IMR-90 (cell line): ENCODE data around the gene MEX3A. TPM values are rescaled to one million over a fixed set of nuclear protein-coding genes. Genes with fewer than 3 reads are reported as not detected.

Experiments used
- ATAC-seq: fragments of 200-7000 bp; cut with Tn5 transposase; 2 replicates; pipeline ENCODE4 v1.9.1; 2020; ENCODE audit warnings: low read depth, mild to moderate bottlenecking, moderate library complexity
- BruUV-seq: library from RNA; stranded (reverse); fragments of 400-500 nt; replicated peaks from 2 replicates; lab custom pipeline; 2021; lab: Mats Ljungman, UMichigan
- CTCF ChIA-PET: fragments of 300-600 bp; formaldehyde crosslinking; extraction: SDS; loops from one replicate; lab custom pipeline; 2021; ENCODE audit warnings: antibody characterized with exemption; lab: Yijun Ruan, JAX
- POLR2A ChIA-PET: fragments of 300-600 bp; sonication (Branson Sonifier 250); formaldehyde crosslinking; loops from one replicate; lab custom pipeline; 2022; ENCODE audit warnings: antibody characterized with exemption; ENCODE audit not compliant: unreplicated experiment; lab: Charles Lee
- DNase-seq: peaks from one replicate; pipeline ENCODE4 v3.0.0; 2013
- H2AFZ ChIP-seq: replicated peaks from 2 replicates; pipeline ENCODE3; 2013; ENCODE audit warnings: low read length, mild to moderate bottlenecking; ENCODE audit not compliant: poor library complexity
- H2AK5ac ChIP-seq: 2 replicates; pipeline ENCODE4 v1.6.1; 2013; ENCODE audit warnings: low read depth, low read length, inconsistent platforms
- H2AK9ac ChIP-seq: replicated peaks from 2 replicates; pipeline ENCODE3; 2013; ENCODE audit warnings: mild to moderate bottlenecking, low read depth, low read length, moderate library complexity; ENCODE audit not compliant: poor library complexity
- H2BK120ac ChIP-seq: 2 replicates; pipeline ENCODE4 v1.6.1; 2013; ENCODE audit warnings: low read depth, low read length, inconsistent platforms
- H2BK15ac ChIP-seq: 3 replicates; pipeline ENCODE4 v1.6.1; 2013; ENCODE audit warnings: low read depth, low read length, inconsistent platforms
- H2BK20ac ChIP-seq: 2 replicates; pipeline ENCODE4 v1.6.1; 2013; ENCODE audit warnings: low read depth, mild to moderate bottlenecking, inconsistent platforms, low read length, moderate library complexity
- H2BK5ac ChIP-seq: 2 replicates; pipeline ENCODE4 v1.6.1; 2013; ENCODE audit warnings: mild to moderate bottlenecking, low read depth, low read length, inconsistent platforms; ENCODE audit not compliant: poor library complexity, severe bottlenecking
- H3K14ac ChIP-seq: replicated peaks from 2 replicates; pipeline ENCODE4 v1.6.1; 2013; ENCODE audit warnings: low read depth, low read length, inconsistent platforms
- H3K18ac ChIP-seq: 2 replicates; pipeline ENCODE4 v1.6.1; 2013; ENCODE audit warnings: low read depth, low read length, control low read depth
- H3K23ac ChIP-seq: 2 replicates; pipeline ENCODE4 v1.6.1; 2013; ENCODE audit warnings: low read depth, low read length, inconsistent platforms
- H3K27ac ChIP-seq: 2 replicates; pipeline ENCODE4 v1.5.1; 2013; ENCODE audit warnings: mild to moderate bottlenecking, control low read depth, low read length; ENCODE audit not compliant: insufficient read depth
- H3K27me3 ChIP-seq: 2 replicates; pipeline ENCODE4 v1.6.1; 2013; ENCODE audit warnings: low read length; ENCODE audit not compliant: control insufficient read depth, insufficient read depth
- H3K36me3 ChIP-seq: 2 replicates; pipeline ENCODE4 v1.6.1; 2013; ENCODE audit warnings: low read length, mixed read lengths; ENCODE audit not compliant: control insufficient read depth, insufficient read depth
- H3K4ac ChIP-seq: 2 replicates; pipeline ENCODE4 v1.6.1; 2013; ENCODE audit warnings: low read depth, low read length, inconsistent platforms
- H3K4me1 ChIP-seq: 2 replicates; pipeline ENCODE4 v1.6.1; 2013; ENCODE audit warnings: low read length, mixed read lengths; ENCODE audit not compliant: control insufficient read depth, insufficient read depth
- H3K4me2 ChIP-seq: 2 replicates; pipeline ENCODE4 v1.6.1; 2013; ENCODE audit warnings: low read depth, mild to moderate bottlenecking, control low read depth, low read length, moderate library complexity
- H3K4me3 ChIP-seq: 2 replicates; pipeline ENCODE4 v1.5.1; 2013; ENCODE audit warnings: low read depth, mild to moderate bottlenecking, control low read depth, low read length, moderate library complexity; ENCODE audit not compliant: insufficient read depth
- H3K56ac ChIP-seq: 2 replicates; pipeline ENCODE4 v1.6.1; 2013; ENCODE audit warnings: low read length, inconsistent platforms; ENCODE audit not compliant: insufficient read depth; ENCODE audit errors: extremely low read depth
- H3K79me1 ChIP-seq, 2 experiments: 2 replicates each; pipeline ENCODE4 v1.6.1; 2013; ENCODE audit warnings: low read length in 2 of 2, inconsistent platforms in 1 of 2, low read depth in 1 of 2
- H3K9ac ChIP-seq: 2 replicates; pipeline ENCODE4 v1.6.1; 2013; ENCODE audit warnings: low read depth, low read length, control low read depth
- H3K9me1 ChIP-seq: 2 replicates; pipeline ENCODE4 v1.6.1; 2013; ENCODE audit warnings: low read length, inconsistent platforms; ENCODE audit not compliant: insufficient read depth
- H3K9me3 ChIP-seq: 2 replicates; pipeline ENCODE4 v1.6.1; 2013; ENCODE audit warnings: low read length; ENCODE audit not compliant: control insufficient read depth, insufficient read depth
- H4K20me1 ChIP-seq: 2 replicates; pipeline ENCODE4 v1.6.1; 2013; ENCODE audit warnings: low read length, inconsistent platforms; ENCODE audit not compliant: insufficient read depth
- H4K5ac ChIP-seq: 2 replicates; pipeline ENCODE4 v1.6.1; 2013; ENCODE audit warnings: mild to moderate bottlenecking, low read depth, low read length, control low read depth
- H4K8ac ChIP-seq, 2 experiments: 2 replicates each; pipeline ENCODE4 v1.6.1; 2013; ENCODE audit warnings: low read depth in 2 of 2, low read length in 2 of 2, control low read depth in 1 of 2, inconsistent platforms in 1 of 2
- H4K91ac ChIP-seq: 2 replicates; pipeline ENCODE4 v1.6.1; 2013; ENCODE audit warnings: low read depth, low read length, inconsistent platforms; ENCODE audit not compliant: insufficient read depth
- BHLHE40 ChIP-seq: fragments of 150-350 bp; IDR thresholded peaks from 2 replicates; pipeline ENCODE4 v1.6.1; 2016; ENCODE audit warnings: mild to moderate bottlenecking, low read depth, low read length
- CTCF ChIP-seq: conservative IDR thresholded peaks from 2 replicates; pipeline ENCODE4 v1.5.1; 2012; ENCODE audit warnings: mild to moderate bottlenecking, low read depth, low read length, improper control_type of control experiment
- ELK1 ChIP-seq: fragments of 150-350 bp; IDR thresholded peaks from 2 replicates; pipeline ENCODE4 v1.6.1; 2016; ENCODE audit warnings: low read depth, mild to moderate bottlenecking, low read length, moderate library complexity, borderline replicate concordance
- FOS ChIP-seq: fragments of 150-350 bp; IDR thresholded peaks from 2 replicates; pipeline ENCODE4 v1.6.1; 2016; ENCODE audit warnings: low read depth, low read length
- MAFK ChIP-seq: IDR thresholded peaks from 2 replicates; pipeline ENCODE4 v1.6.1; 2012; ENCODE audit warnings: low read depth, low read length, improper control_type of control experiment
- MAZ ChIP-seq: IDR thresholded peaks from 2 replicates; pipeline ENCODE4 v1.6.1; 2012; ENCODE audit warnings: low read depth, mild to moderate bottlenecking, low read length, improper control_type of control experiment, moderate library complexity, borderline replicate concordance
- MXI1 ChIP-seq: IDR thresholded peaks from 2 replicates; pipeline ENCODE4 v1.6.1; 2012; ENCODE audit warnings: low read depth, mild to moderate bottlenecking, low read length, moderate library complexity, borderline replicate concordance
- POLR2A ChIP-seq: IDR thresholded peaks from 2 replicates; pipeline ENCODE4 v1.6.1; 2012; ENCODE audit warnings: mild to moderate bottlenecking, low read depth, low read length
- RAD21 ChIP-seq: IDR thresholded peaks from 2 replicates; pipeline ENCODE4 v1.6.1; 2012; ENCODE audit warnings: low read length, improper control_type of control experiment
- RFX5 ChIP-seq: IDR thresholded peaks from 2 replicates; pipeline ENCODE4 v1.8.0; 2012; ENCODE audit warnings: low read depth, mild to moderate bottlenecking, low read length, moderate library complexity
- SMC3 ChIP-seq: fragments of 150-350 bp; IDR thresholded peaks from 2 replicates; pipeline ENCODE4 v1.6.1; 2016; ENCODE audit warnings: low read depth, mild to moderate bottlenecking, antibody characterized with exemption, low read length, moderate library complexity
- WGBS, 2 experiments: methylation state at CpG; one replicate each; pipeline versions ENCODE4 v1.1.5 to v1.1.7; 2013; ENCODE audit warnings: missing lambda C conversion rate in 2 of 2; ENCODE audit not compliant: insufficient read length in 1 of 2; ENCODE audit errors: extremely low coverage in 2 of 2; 5-methylcytosine and 5-hydroxymethylcytosine counted together
- dilution Hi-C: fragments of 300-500 bp; cut with HindIII; formaldehyde crosslinking; loops from one replicate; pipeline ENCODE4 v1.14.3; 2018; ENCODE audit warnings: low sequenced_read_pairs; ENCODE audit not compliant: unreplicated experiment
- in situ Hi-C: fragments of 300-500 bp; cut with MboI; formaldehyde crosslinking; loops from 3 replicates; pipeline ENCODE4 v1.14.3; 2019; ENCODE audit warnings: low sequenced_read_pairs, inconsistent platforms, mixed read lengths
- intact Hi-C: fragments of 100-400 bp; cut with micrococcal nuclease; formaldehyde crosslinking; loops from 2 replicates; pipeline ENCODE4 v1.10.0; 2022
- polyA plus RNA-seq, 3 experiments: library from polyadenylated mRNA; depleted of rRNA; stranded (reverse); fragments of >200 nt; gene quantifications; 2 replicates each; pipeline ENCODE4 v1.2.3, GENCODE V29; 2012; ENCODE audit warnings: low replicate concordance in 1 of 3
- total RNA-seq: library from RNA; depleted of rRNA; stranded (reverse); fragments of >200 nt; gene quantifications from 2 replicates; pipeline ENCODE4 v1.2.3, GENCODE V29; 2012

Gene MEX3A
- total and polyA plus RNA-seq, 2 of the 4 experiments (the other 2 are of a cell fraction), result 2.3 to 9.0 TPM

- TF ChIP-seq RAD21, result no peak
- no peak for TF ChIP-seq POLR2A
- no peak for TF ChIP-seq MXI1
Measured at GRCh38 chr1:156083800-156084790, 1.8 kb upstream of the MEX3A start (continued).

- BruUV-seq, result no TSS peak
- H3K79me1 ChIP-seq, result peaks cover 27 to 89% of the 10 kb centered on the region in 2 experiments
- peak overlapping the region; percentile 85 for H3K4ac ChIP-seq
- POLR2A ChIA-PET, result no interaction called here
- peak overlapping the region; percentile 87; the same call in 1 of the 2 replicates for H3K23ac ChIP-seq
- peak overlapping the region; percentile 97 for H2AFZ ChIP-seq
- H3K9ac ChIP-seq, result peak overlapping the region; percentile 80
- H3K18ac ChIP-seq, result peak overlapping the region; percentile 29; the same call in 1 of the 2 replicates
- peak overlapping the region; percentile 97 for H2AK9ac ChIP-seq
- H2BK15ac ChIP-seq, result no peak overlapping the region; the same call in 2 of the 3 replicates
- TF ChIP-seq FOS (no peak), RAD21 (no peak), CTCF (no peak), MAFK (no peak), BHLHE40 (no peak), SMC3 (no peak), ELK1 (no peak), MXI1 (no peak), RFX5 (no peak), MAZ (no peak)
- peak overlapping the region; percentile 71; the same call in 1 of the 2 replicates for H2AK5ac ChIP-seq
- H2BK20ac ChIP-seq, result no peak overlapping the region
- H2BK120ac ChIP-seq, result no peak overlapping the region
- CTCF ChIA-PET, result interaction anchor here (1.5 kb wide), 1 partner anchor 143 kb away, joined by 7 read pairs; no protein-coding TSS in a partner anchor
- H3K27me3 ChIP-seq, result no peaks in the 10 kb centered on the region
- peak overlapping the region; percentile 38 for H2BK5ac ChIP-seq
- peak overlapping the region; percentile 78 for H4K91ac ChIP-seq
- dilution Hi-C loops (no loop called here), in situ Hi-C loops (no loop called here), intact Hi-C loops (loop anchor here (1.0 kb wide), 1 partner anchor 28 kb away; the partner anchor contains the start of gene LAMTOR2)
- H3K4me2 ChIP-seq, result peak overlapping the region; percentile 83
- H3K9me3 ChIP-seq, result no peaks in the 10 kb centered on the region
- WGBS, 2 experiments, result no CpG with 5 or more reads among the region's 10 CpGs
- ATAC-seq, result peak; percentile 0
- H4K5ac ChIP-seq, result peak overlapping the region; percentile 78
- H3K56ac ChIP-seq, result peak overlapping the region; percentile 82; the same call in 1 of the 2 replicates
- peak overlapping the region; percentile 71; the same call in 1 of the 2 replicates for H3K14ac ChIP-seq
- H3K9me1 ChIP-seq, result peaks cover 10% of the 10 kb centered on the region
- DNase-seq, result no peak
- H3K36me3 ChIP-seq, result peaks cover 9% of the 10 kb centered on the region
- H4K20me1 ChIP-seq, result peaks cover 21% of the 10 kb centered on the region
- peaks cover 20% of the 10 kb centered on the region for H3K4me1 ChIP-seq
- peak overlapping the region; percentile 78 for H3K27ac ChIP-seq
- peak overlapping the region; percentile 71 for H3K4me3 ChIP-seq
- peak overlapping the region; percentile 74 to 77; a peak in 3 of 4 replicates for H4K8ac ChIP-seq
Measured at GRCh38 chr1:156081917-156082308, 352 bp downstream of the MEX3A start.
